Measurements from ENCODE around the gene ZHX3.

Gene ZHX3

GRCh38 chr20:41362748-41363140 is 45.2 kb upstream of the ZHX3 start:
- DNase-seq (ENCODE audit: insufficient read length, low spot score): no peak
- no peak for TF ChIP-seq POLR2A (IDR thresholded peaks at IDR 0.05; ENCODE audit: low read depth, low read length)
- TF ChIP-seq SPI1 (IDR thresholded peaks at IDR 0.05; ENCODE audit: low read depth, low read length): no peak
- TF ChIP-seq POU2F2 (IDR thresholded peaks at IDR 0.05; ENCODE audit: low read depth, low read length): no peak
- no peak for TF ChIP-seq TAF1 (IDR thresholded peaks at IDR 0.05; ENCODE audit: low read depth, low read length)
- TF ChIP-seq PAX5 (IDR thresholded peaks at IDR 0.05; ENCODE audit: insufficient read depth, low read length, severe bottlenecking): no peak
- no peak for TF ChIP-seq POLR2AphosphoS5 (IDR thresholded peaks at IDR 0.05; ENCODE audit: low read depth, low read length)
- FAIRE-seq: no peak

GRCh38 chr20:41361757-41362747 is 44.5 kb upstream of the ZHX3 start:
- FAIRE-seq (no peak), DNase-seq (ENCODE audit: insufficient read length, low spot score) (no peak)
- TF ChIP-seq PAX5 (IDR thresholded peaks at IDR 0.05; ENCODE audit: insufficient read depth, low read length, severe bottlenecking) (no peak), POU2F2 (IDR thresholded peaks at IDR 0.05; ENCODE audit: low read depth, low read length) (no peak), POLR2AphosphoS5 (IDR thresholded peaks at IDR 0.05; ENCODE audit: low read depth, low read length) (no peak), SPI1 (IDR thresholded peaks at IDR 0.05; ENCODE audit: low read depth, low read length) (no peak), POLR2A (IDR thresholded peaks at IDR 0.05; ENCODE audit: low read depth, low read length) (no peak), TAF1 (IDR thresholded peaks at IDR 0.05; ENCODE audit: low read depth, low read length) (no peak)

- TF ChIP-seq SPI1 (IDR thresholded peaks at IDR 0.05; ENCODE audit: low read depth, low read length) (no peak), POLR2A (IDR thresholded peaks at IDR 0.05; ENCODE audit: low read depth, low read length) (no peak), POU2F2 (IDR thresholded peaks at IDR 0.05; ENCODE audit: low read depth, low read length) (no peak), TAF1 (IDR thresholded peaks at IDR 0.05; ENCODE audit: low read depth, low read length) (no peak), POLR2AphosphoS5 (IDR thresholded peaks at IDR 0.05; ENCODE audit: low read depth, low read length) (no peak), PAX5 (IDR thresholded peaks at IDR 0.05; ENCODE audit: insufficient read depth, low read length, severe bottlenecking) (no peak)
- DNase-seq (ENCODE audit: insufficient read length, low spot score): no peak
- no peak for FAIRE-seq
Observed at GRCh38 chr20:41360831-41361756, 43.6 kb upstream of the ZHX3 start.

GRCh38 chr20:41359541-41360011 is 42.0 kb upstream of the ZHX3 start:
- DNase-seq (ENCODE audit: insufficient read length, low spot score) (no peak), FAIRE-seq (no peak)

GRCh38 chr20:41358717-41359116 is 41.2 kb upstream of the ZHX3 start:
- FAIRE-seq (no peak), DNase-seq (ENCODE audit: insufficient read length, low spot score) (no peak)
- no peak for TF ChIP-seq TAF1 (IDR thresholded peaks at IDR 0.05; ENCODE audit: low read depth, low read length)
- TF ChIP-seq PAX5 (IDR thresholded peaks at IDR 0.05; ENCODE audit: insufficient read depth, low read length, severe bottlenecking): no peak
- TF ChIP-seq POLR2AphosphoS5 (IDR thresholded peaks at IDR 0.05; ENCODE audit: low read depth, low read length): no peak
- no peak for TF ChIP-seq SPI1 (IDR thresholded peaks at IDR 0.05; ENCODE audit: low read depth, low read length)
- no peak for TF ChIP-seq POLR2A (IDR thresholded peaks at IDR 0.05; ENCODE audit: low read depth, low read length)
- TF ChIP-seq POU2F2 (IDR thresholded peaks at IDR 0.05; ENCODE audit: low read depth, low read length): no peak

More at GRCh38 chr20:41359541-41360011, 42.0 kb upstream of the ZHX3 start:
- no peak for TF ChIP-seq POLR2AphosphoS5 (IDR thresholded peaks at IDR 0.05; ENCODE audit: low read depth, low read length)
- TF ChIP-seq TAF1 (IDR thresholded peaks at IDR 0.05; ENCODE audit: low read depth, low read length): no peak
- no peak for TF ChIP-seq SPI1 (IDR thresholded peaks at IDR 0.05; ENCODE audit: low read depth, low read length)
- TF ChIP-seq POLR2A (IDR thresholded peaks at IDR 0.05; ENCODE audit: low read depth, low read length): no peak
- TF ChIP-seq POU2F2 (IDR thresholded peaks at IDR 0.05; ENCODE audit: low read depth, low read length): no peak
- no peak for TF ChIP-seq PAX5 (IDR thresholded peaks at IDR 0.05; ENCODE audit: insufficient read depth, low read length, severe bottlenecking)

- no peak for DNase-seq (ENCODE audit: insufficient read length, low spot score)
- TF ChIP-seq POLR2A (IDR thresholded peaks at IDR 0.05; ENCODE audit: low read depth, low read length) (no peak), SPI1 (IDR thresholded peaks at IDR 0.05; ENCODE audit: low read depth, low read length) (no peak), POLR2AphosphoS5 (IDR thresholded peaks at IDR 0.05; ENCODE audit: low read depth, low read length) (no peak), TAF1 (IDR thresholded peaks at IDR 0.05; ENCODE audit: low read depth, low read length) (no peak), PAX5 (IDR thresholded peaks at IDR 0.05; ENCODE audit: insufficient read depth, low read length, severe bottlenecking) (no peak), POU2F2 (IDR thresholded peaks at IDR 0.05; ENCODE audit: low read depth, low read length) (no peak)
- no peak for FAIRE-seq
Observed at GRCh38 chr20:41358230-41358629, 40.7 kb upstream of the ZHX3 start.

GRCh38 chr20:41357424-41358163 is 40.1 kb upstream of the ZHX3 start:
- FAIRE-seq: no peak
- no peak for DNase-seq (ENCODE audit: insufficient read length, low spot score)

GRCh38 chr20:41356951-41357350 is 39.4 kb upstream of the ZHX3 start:
- DNase-seq (ENCODE audit: insufficient read length, low spot score): no peak
- TF ChIP-seq TAF1 (IDR thresholded peaks at IDR 0.05; ENCODE audit: low read depth, low read length) (no peak), SPI1 (IDR thresholded peaks at IDR 0.05; ENCODE audit: low read depth, low read length) (no peak), POLR2AphosphoS5 (IDR thresholded peaks at IDR 0.05; ENCODE audit: low read depth, low read length) (no peak), PAX5 (IDR thresholded peaks at IDR 0.05; ENCODE audit: insufficient read depth, low read length, severe bottlenecking) (no peak)
- FAIRE-seq: no peak

More at GRCh38 chr20:41357424-41358163, 40.1 kb upstream of the ZHX3 start:
- no peak for TF ChIP-seq POLR2AphosphoS5 (IDR thresholded peaks at IDR 0.05; ENCODE audit: low read depth, low read length)
- TF ChIP-seq TAF1 (IDR thresholded peaks at IDR 0.05; ENCODE audit: low read depth, low read length): no peak
- TF ChIP-seq SPI1 (IDR thresholded peaks at IDR 0.05; ENCODE audit: low read depth, low read length): no peak
- TF ChIP-seq POU2F2 (IDR thresholded peaks at IDR 0.05; ENCODE audit: low read depth, low read length): no peak
- no peak for TF ChIP-seq POLR2A (IDR thresholded peaks at IDR 0.05; ENCODE audit: low read depth, low read length)
- no peak for TF ChIP-seq PAX5 (IDR thresholded peaks at IDR 0.05; ENCODE audit: insufficient read depth, low read length, severe bottlenecking)

All from GM12891 (cell line).